Endodermal cell (in vitro differentiated cells): ENCODE measurements around the gene TACC2. TPM values are rescaled to one million over a fixed set of nuclear protein-coding genes. Genes with fewer than 3 reads are reported as not detected.

Experiments used
- DNase-seq: peaks from one replicate; pipeline ENCODE4 v3.0.0-alpha.2; 2017
- H3K27ac ChIP-seq: 2 replicates; pipeline ENCODE4 v1.5.1; 2013; ENCODE audit warnings: mild to moderate bottlenecking, low read depth, low read length, moderate library complexity
- H3K27me3 ChIP-seq: 2 replicates; pipeline ENCODE4 v1.6.1; 2013; ENCODE audit warnings: mild to moderate bottlenecking, low read length, moderate library complexity; ENCODE audit not compliant: insufficient read depth, control insufficient read depth, poor library complexity, severe bottlenecking
- H3K36me3 ChIP-seq: 2 replicates; pipeline ENCODE4 v1.7.0; 2013; ENCODE audit warnings: mild to moderate bottlenecking, low read length, moderate library complexity; ENCODE audit not compliant: control insufficient read depth, insufficient read depth
- H3K4me1 ChIP-seq: one replicate; pipeline ENCODE4 v1.7.0; 2013; ENCODE audit warnings: low read length; ENCODE audit not compliant: control insufficient read depth, insufficient read depth
- H3K4me3 ChIP-seq: 2 replicates; pipeline ENCODE4 v1.5.1; 2013; ENCODE audit warnings: mild to moderate bottlenecking, low read length, moderate library complexity
- H3K9ac ChIP-seq: 2 replicates; pipeline ENCODE4 v1.6.1; 2013; ENCODE audit warnings: mild to moderate bottlenecking, low read length, moderate library complexity; ENCODE audit not compliant: poor library complexity, severe bottlenecking; ENCODE audit errors: extremely low read depth
- H3K9me3 ChIP-seq: 2 replicates; pipeline ENCODE4 v1.6.1; 2013; ENCODE audit warnings: mild to moderate bottlenecking, low read length, moderate library complexity; ENCODE audit not compliant: control insufficient read depth
- H3K27ac Mint-ChIP-seq: 2 replicates; pipeline ENCODE4 v1.8.0; 2020; ENCODE audit warnings: mixed read lengths
- H3K27me3 Mint-ChIP-seq: 2 replicates; pipeline ENCODE4 v1.8.0; 2021; ENCODE audit warnings: mild to moderate bottlenecking, mixed read lengths; ENCODE audit not compliant: insufficient read depth
- H3K36me3 Mint-ChIP-seq: 2 replicates; pipeline ENCODE4 v1.8.0; 2020; ENCODE audit warnings: low read depth, mixed read lengths
- H3K4me1 Mint-ChIP-seq: 2 replicates; pipeline ENCODE4 v1.8.0; 2020; ENCODE audit warnings: mixed read lengths
- H3K4me3 Mint-ChIP-seq: 2 replicates; pipeline ENCODE4 v1.8.0; 2020; ENCODE audit warnings: mild to moderate bottlenecking, moderate library complexity, mixed read lengths
- H3K9me3 Mint-ChIP-seq: 2 replicates; pipeline ENCODE4 v1.8.0; 2020; ENCODE audit warnings: mild to moderate bottlenecking, mixed read lengths
- WGBS, 2 experiments: methylation state at CpG; one replicate each; pipeline versions ENCODE4 v1.1.5 to v1.1.7; 2013; ENCODE audit warnings: missing lambda C conversion rate in 2 of 2, mixed read lengths in 1 of 2; ENCODE audit not compliant: insufficient coverage in 1 of 2, insufficient read length in 1 of 2; 5-methylcytosine and 5-hydroxymethylcytosine counted together
- total RNA-seq, 2 donors: library from RNA; stranded (reverse); fragmentation: NEBNext Ultra II Directional in 1 of 2; extraction: Animal tissue kit (Norgen Biotek cat#: 25700) in 1 of 2; gene quantifications; 2 replicates in 1 of 2; 3 replicates in 1 of 2; pipeline ENCODE4 v1.2.1, GENCODE V29; 2021
- TF ChIP-seq, protein P1 (sequence below): fragments of 200-600 bp; sonication (generic); conservative IDR thresholded peaks from 2 replicates; pipeline ENCODE4 v1.5.0; 2021; ENCODE audit warnings: antibody characterized with exemption, mild to moderate bottlenecking

The TACC2 gene
- total RNA-seq, 2 donors from 2014 or later = 24.5 to 34.1 TPM

DNA sequence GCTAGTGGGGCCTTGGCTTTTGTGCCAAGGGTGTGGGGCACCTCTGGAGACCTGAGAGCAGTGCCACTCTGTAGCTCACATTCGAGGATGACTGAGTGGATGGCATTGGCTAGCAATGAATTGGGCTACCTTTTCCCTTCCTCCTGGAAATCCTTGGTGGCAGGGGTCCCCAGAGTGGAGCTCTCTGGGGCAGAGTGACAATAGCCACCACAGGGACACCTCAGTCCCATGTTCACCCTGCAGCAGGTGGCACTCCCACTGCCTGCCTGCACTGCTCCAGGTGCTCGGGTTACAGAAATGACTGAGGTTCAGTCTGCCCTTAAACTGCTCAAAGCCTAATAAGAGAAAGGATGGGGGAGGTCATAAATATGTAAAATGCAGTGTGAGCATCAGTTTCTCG lies 300.0 kb downstream of the TACC2 start:
- Mint-ChIP-seq H3K4me1 (peaks cover 16% of the 10 kb centered on the region), H3K27ac (no peak overlapping the region), H3K27me3 (no peaks in the 10 kb centered on the region), H3K9me3 (no peaks in the 10 kb centered on the region), H3K4me3 (no peak overlapping the region), H3K36me3 (no peaks in the 10 kb centered on the region)
- Histone ChIP-seq H3K27me3 (no peaks in the 10 kb centered on the region), H3K36me3 (no peaks in the 10 kb centered on the region), H3K4me1 (peaks cover 2% of the 10 kb centered on the region), H3K4me3 (no peak overlapping the region), H3K9me3 (no peaks in the 10 kb centered on the region), H3K9ac (no peak overlapping the region), H3K27ac (no peak overlapping the region)
- 74 to 91% methylated on average over 2 to 3 of the region's 3 CpGs for WGBS, 2 experiments
- no peak for DNase-seq
- TF ChIP-seq, protein P1, sequence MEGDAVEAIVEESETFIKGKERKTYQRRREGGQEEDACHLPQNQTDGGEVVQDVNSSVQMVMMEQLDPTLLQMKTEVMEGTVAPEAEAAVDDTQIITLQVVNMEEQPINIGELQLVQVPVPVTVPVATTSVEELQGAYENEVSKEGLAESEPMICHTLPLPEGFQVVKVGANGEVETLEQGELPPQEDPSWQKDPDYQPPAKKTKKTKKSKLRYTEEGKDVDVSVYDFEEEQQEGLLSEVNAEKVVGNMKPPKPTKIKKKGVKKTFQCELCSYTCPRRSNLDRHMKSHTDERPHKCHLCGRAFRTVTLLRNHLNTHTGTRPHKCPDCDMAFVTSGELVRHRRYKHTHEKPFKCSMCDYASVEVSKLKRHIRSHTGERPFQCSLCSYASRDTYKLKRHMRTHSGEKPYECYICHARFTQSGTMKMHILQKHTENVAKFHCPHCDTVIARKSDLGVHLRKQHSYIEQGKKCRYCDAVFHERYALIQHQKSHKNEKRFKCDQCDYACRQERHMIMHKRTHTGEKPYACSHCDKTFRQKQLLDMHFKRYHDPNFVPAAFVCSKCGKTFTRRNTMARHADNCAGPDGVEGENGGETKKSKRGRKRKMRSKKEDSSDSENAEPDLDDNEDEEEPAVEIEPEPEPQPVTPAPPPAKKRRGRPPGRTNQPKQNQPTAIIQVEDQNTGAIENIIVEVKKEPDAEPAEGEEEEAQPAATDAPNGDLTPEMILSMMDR = no peak

DNA sequence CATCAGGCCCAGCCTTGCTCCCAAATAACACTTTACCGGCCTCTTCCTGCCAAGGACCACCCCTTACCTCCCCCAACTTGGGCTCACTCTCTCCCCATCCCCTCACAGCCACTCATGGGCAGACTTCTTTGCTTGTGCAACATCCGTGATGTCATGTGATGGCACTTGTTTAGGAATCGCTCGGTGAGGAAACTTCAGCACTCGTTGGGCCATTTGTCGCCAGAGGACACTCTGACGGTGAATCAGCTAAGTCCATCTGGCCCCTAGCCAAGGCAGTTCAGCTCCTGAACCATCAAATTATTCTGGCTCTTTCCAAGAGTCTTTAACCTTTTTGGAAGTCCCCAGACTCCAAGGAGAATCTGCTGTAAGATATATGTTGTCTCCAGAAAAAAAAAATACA lies 301.4 kb downstream of the TACC2 start:
- H3K27ac ChIP-seq = no peak overlapping the region
- Mint-ChIP-seq H3K27me3 (no peaks in the 10 kb centered on the region), H3K4me1 (peaks cover 22% of the 10 kb centered on the region), H3K4me3 (no peak overlapping the region), H3K9me3 (no peaks in the 10 kb centered on the region), H3K36me3 (no peaks in the 10 kb centered on the region), H3K27ac (no peak overlapping the region)
- DNase-seq = no peak
- TF ChIP-seq, protein P1 = no peak
- no peak overlapping the region for H3K9ac ChIP-seq
- peaks cover 6% of the 10 kb centered on the region for H3K4me1 ChIP-seq
- H3K4me3 ChIP-seq = no peak overlapping the region
- H3K27me3 ChIP-seq = no peaks in the 10 kb centered on the region
- WGBS, 2 experiments = 96 to 97% methylated on average over 6 to 7 of the region's 7 CpGs
- H3K36me3 ChIP-seq = no peaks in the 10 kb centered on the region
- no peaks in the 10 kb centered on the region for H3K9me3 ChIP-seq

DNA sequence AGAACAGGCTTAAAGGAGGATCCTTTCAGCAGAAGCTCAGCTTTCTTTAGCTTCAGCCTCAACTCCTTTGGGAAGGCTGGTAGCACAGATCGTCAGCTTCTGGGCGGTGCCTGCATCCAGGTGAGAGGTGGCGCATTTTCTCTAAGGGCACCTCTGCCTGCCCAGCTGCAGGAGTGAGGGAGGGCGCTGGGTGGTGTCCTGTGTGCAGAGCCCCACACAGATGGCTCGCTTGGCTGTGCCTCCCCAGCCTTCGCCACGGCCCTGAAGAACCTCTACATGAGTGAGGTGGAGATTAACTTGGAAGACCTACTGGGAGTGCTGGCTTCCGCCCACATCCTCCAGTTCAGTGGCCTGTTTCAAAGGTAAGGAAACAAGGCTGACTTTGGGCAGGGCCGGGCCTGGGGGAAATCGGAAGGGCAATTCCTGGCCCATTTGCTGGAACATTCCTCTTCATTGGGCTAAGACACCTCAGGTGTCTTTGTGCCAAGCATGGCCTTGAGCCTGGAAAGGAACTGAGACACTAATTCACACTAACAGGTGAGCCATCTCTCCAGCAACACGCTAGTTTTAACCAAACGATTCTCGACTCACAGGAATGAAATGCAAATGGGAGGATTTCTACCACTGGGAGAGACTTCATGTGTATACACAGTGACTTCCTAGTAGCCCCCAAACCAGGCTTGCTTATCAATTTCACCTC lies 302.0 kb downstream of the TACC2 start:
- DNase-seq = no peak
- 82 to 90% methylated on average over 7 to 13 of the region's 13 CpGs for whole genome bisulfite sequencing, 2 experiments
- H3K9me3 ChIP-seq = no peaks in the 10 kb centered on the region
- peaks cover 6% of the 10 kb centered on the region for H3K4me1 ChIP-seq
- no peak overlapping the region for H3K27ac Mint-ChIP-seq
- no peak overlapping the region for H3K4me3 Mint-ChIP-seq
- H3K9ac ChIP-seq = no peak overlapping the region
- TF ChIP-seq, protein P1 = no peak
- H3K4me3 ChIP-seq = no peak overlapping the region
- H3K27me3 Mint-ChIP-seq = no peaks in the 10 kb centered on the region
- no peaks in the 10 kb centered on the region for H3K27me3 ChIP-seq
- H3K27ac ChIP-seq = no peak overlapping the region
- H3K36me3 Mint-ChIP-seq = no peaks in the 10 kb centered on the region
- H3K4me1 Mint-ChIP-seq = peaks cover 22% of the 10 kb centered on the region
- no peaks in the 10 kb centered on the region for H3K36me3 ChIP-seq
- H3K9me3 Mint-ChIP-seq = no peaks in the 10 kb centered on the region
